HL-60 (cell line): ENCODE measurements around the gene HAGHL.

Experiments
- DNase-seq, 2 experiments: peaks; one replicate each; pipeline ENCODE4 v3.0.0-alpha.2; 2010 to 2020; ENCODE audit warnings: low read depth in 1 of 2, low spot score in 1 of 2
- H3K27ac ChIP-seq: fragments of 250-450 bp; sonication (Bioruptor Pico); replicated peaks from 2 replicates; pipeline ENCODE4 v1.5.1; 2020; ENCODE audit warnings: mild to moderate bottlenecking, moderate library complexity
- H3K27me3 ChIP-seq: fragments of 250-450 bp; sonication (Bioruptor Pico); 2 replicates; pipeline ENCODE4 v1.5.1; 2021; ENCODE audit warnings: mild to moderate bottlenecking, moderate library complexity; ENCODE audit not compliant: insufficient read depth, poor library complexity, severe bottlenecking
- H3K4me3 ChIP-seq: replicated peaks from 2 replicates; pipeline ENCODE4 v1.5.1; 2011; ENCODE audit warnings: mild to moderate bottlenecking, control low read depth, low read length; ENCODE audit not compliant: insufficient read depth
- GABPA ChIP-seq: IDR thresholded peaks from 2 replicates; pipeline ENCODE4 v1.6.1; 2012; ENCODE audit warnings: low read depth
- POLR2AphosphoS5 ChIP-seq: IDR thresholded peaks from 2 replicates; pipeline ENCODE4 v1.6.1; 2012; ENCODE audit warnings: low read depth
- REST ChIP-seq: IDR thresholded peaks from 2 replicates; pipeline ENCODE4 v1.6.1; 2012; ENCODE audit warnings: low read depth; ENCODE audit not compliant: insufficient replicate concordance
- SPI1 ChIP-seq: IDR thresholded peaks from 2 replicates; pipeline ENCODE4 v1.6.1; 2012; ENCODE audit warnings: low read depth, mild to moderate bottlenecking, borderline replicate concordance
- TF ChIP-seq, protein P1 (sequence below): IDR thresholded peaks from one replicate; pipeline ENCODE4 v1.5.1; 2011; ENCODE audit warnings: low read length, control low read depth, inconsistent platforms; ENCODE audit not compliant: insufficient read depth

The HAGHL gene

DNA sequence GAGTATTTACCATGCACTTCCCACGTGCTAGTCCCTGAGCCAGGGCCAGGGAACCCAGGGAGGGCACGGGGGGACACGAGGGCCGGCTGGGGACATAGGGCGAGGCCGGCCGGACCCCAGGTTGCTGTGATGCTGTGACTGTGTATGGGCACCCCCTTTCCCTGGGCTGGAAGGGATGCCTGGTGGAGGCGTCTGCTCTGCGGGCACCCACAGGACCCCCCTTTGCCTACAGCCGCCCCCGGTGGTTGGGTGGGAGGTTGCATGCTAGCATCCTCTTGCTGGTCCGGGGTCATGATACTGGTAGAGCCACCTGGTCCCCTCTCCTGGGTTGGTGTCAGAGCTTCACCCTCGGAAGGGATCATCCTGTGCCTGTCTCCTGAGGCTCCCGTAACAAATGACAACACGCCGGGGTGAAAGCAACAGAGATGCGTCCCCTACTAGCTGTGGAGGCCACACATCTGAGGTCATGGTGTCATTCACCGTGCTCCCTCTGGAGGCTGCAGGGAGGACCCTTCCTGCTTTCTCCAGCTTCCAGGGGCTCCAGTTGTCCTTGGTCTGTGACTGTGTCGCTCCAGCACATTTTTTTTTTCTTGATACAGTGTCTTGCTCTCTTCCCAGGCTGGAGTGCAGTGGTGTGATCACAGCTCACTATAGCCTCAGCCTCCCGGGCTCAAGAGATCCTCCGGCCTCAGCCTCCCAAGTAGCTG lies 17.0 kb downstream of the HAGHL start:
- no peak for TF ChIP-seq REST
- TF ChIP-seq SPI1, result no peak
- TF ChIP-seq POLR2AphosphoS5, result no peak
- TF ChIP-seq, protein P1, sequence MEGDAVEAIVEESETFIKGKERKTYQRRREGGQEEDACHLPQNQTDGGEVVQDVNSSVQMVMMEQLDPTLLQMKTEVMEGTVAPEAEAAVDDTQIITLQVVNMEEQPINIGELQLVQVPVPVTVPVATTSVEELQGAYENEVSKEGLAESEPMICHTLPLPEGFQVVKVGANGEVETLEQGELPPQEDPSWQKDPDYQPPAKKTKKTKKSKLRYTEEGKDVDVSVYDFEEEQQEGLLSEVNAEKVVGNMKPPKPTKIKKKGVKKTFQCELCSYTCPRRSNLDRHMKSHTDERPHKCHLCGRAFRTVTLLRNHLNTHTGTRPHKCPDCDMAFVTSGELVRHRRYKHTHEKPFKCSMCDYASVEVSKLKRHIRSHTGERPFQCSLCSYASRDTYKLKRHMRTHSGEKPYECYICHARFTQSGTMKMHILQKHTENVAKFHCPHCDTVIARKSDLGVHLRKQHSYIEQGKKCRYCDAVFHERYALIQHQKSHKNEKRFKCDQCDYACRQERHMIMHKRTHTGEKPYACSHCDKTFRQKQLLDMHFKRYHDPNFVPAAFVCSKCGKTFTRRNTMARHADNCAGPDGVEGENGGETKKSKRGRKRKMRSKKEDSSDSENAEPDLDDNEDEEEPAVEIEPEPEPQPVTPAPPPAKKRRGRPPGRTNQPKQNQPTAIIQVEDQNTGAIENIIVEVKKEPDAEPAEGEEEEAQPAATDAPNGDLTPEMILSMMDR, result no peak
- no peak for TF ChIP-seq GABPA
- DNase-seq, result no peak
- no peak overlapping the region for H3K27ac ChIP-seq
- H3K4me3 ChIP-seq, result no peak overlapping the region
- no peaks in the 10 kb centered on the region for H3K27me3 ChIP-seq

- TF ChIP-seq POLR2AphosphoS5, result no peak
- no peak for TF ChIP-seq GABPA
- TF ChIP-seq, protein P1, result no peak
- TF ChIP-seq SPI1, result no peak
- TF ChIP-seq REST, result no peak
- Histone ChIP-seq H3K4me3 (no peak overlapping the region), H3K27ac (no peak overlapping the region), H3K27me3 (no peaks in the 10 kb centered on the region)
- no peak for DNase-seq
Observed at GRCh38 chr16:745739-746138, 18.8 kb downstream of the HAGHL start.

GRCh38 chr16:746637-747036 lies 19.7 kb downstream of the HAGHL start:
- Histone ChIP-seq H3K27me3 (no peaks in the 10 kb centered on the region), H3K4me3 (no peak overlapping the region), H3K27ac (no peak overlapping the region)
- TF ChIP-seq REST (no peak), POLR2AphosphoS5 (no peak), SPI1 (no peak), GABPA (no peak)
- TF ChIP-seq, protein P1, result no peak
- no peak for DNase-seq
